ENCODE data around the gene JMJD7. TPM values are rescaled to one million over a fixed set of nuclear protein-coding genes. Genes with fewer than 3 reads are reported as not detected.

Gene JMJD7
- total RNA-seq, 1 donor: 1.4 TPM

GRCh38 chr15:41805711-41806110 is 22.2 kb upstream of the JMJD7 start:
- Histone ChIP-seq H3K27me3 (ENCODE audit: insufficient read depth, low read length) (no peaks in the 10 kb centered on the region), H2AFZ (ENCODE audit: low read length) (no peak overlapping the region), H3K36me3 (ENCODE audit: insufficient read depth, low read length) (peaks cover 3% of the 10 kb centered on the region), H3K4me1 (ENCODE audit: insufficient read depth, low read length) (peaks cover 15% of the 10 kb centered on the region), H3K9me3 (ENCODE audit: low read depth, low read length) (no peaks in the 10 kb centered on the region), H4K20me1 (ENCODE audit: insufficient read depth, low read length) (peaks cover 10% of the 10 kb centered on the region), H3K4me3 (ENCODE audit: insufficient read depth, low read length) (no peak overlapping the region), H3K79me2 (ENCODE audit: insufficient read depth, low read length) (peaks cover 30% of the 10 kb centered on the region), H3K27ac (ENCODE audit: low read depth, low read length) (no peak overlapping the region), H3K4me2 (ENCODE audit: insufficient read depth, low read length) (no peak overlapping the region)
- no peak for DNase-seq (ENCODE audit: insufficient read length, low spot score, missing footprints)
- no peak for TF ChIP-seq CTCF (IDR thresholded peaks at IDR 0.05; ENCODE audit: extremely low read depth, low read depth, low read length)

GRCh38 chr15:41806291-41807181 is 21.4 kb upstream of the JMJD7 start:
- H3K4me3 ChIP-seq (ENCODE audit: insufficient read depth, low read length): no peak overlapping the region
- H3K9me3 ChIP-seq (ENCODE audit: low read depth, low read length): no peaks in the 10 kb centered on the region
- H3K36me3 ChIP-seq (ENCODE audit: insufficient read depth, low read length): peaks cover 3% of the 10 kb centered on the region
- no peaks in the 10 kb centered on the region for H3K27me3 ChIP-seq (ENCODE audit: insufficient read depth, low read length)
- H3K4me1 ChIP-seq (ENCODE audit: insufficient read depth, low read length): peaks cover 15% of the 10 kb centered on the region
- H3K27ac ChIP-seq (ENCODE audit: low read depth, low read length): no peak overlapping the region
- DNase-seq (ENCODE audit: insufficient read length, low spot score, missing footprints): no peak
- no peak for TF ChIP-seq CTCF (IDR thresholded peaks at IDR 0.05; ENCODE audit: extremely low read depth, low read depth, low read length)
- peaks cover 30% of the 10 kb centered on the region for H3K79me2 ChIP-seq (ENCODE audit: insufficient read depth, low read length)
- peaks cover 10% of the 10 kb centered on the region for H4K20me1 ChIP-seq (ENCODE audit: insufficient read depth, low read length)
- H3K4me2 ChIP-seq (ENCODE audit: insufficient read depth, low read length): no peak overlapping the region
- H2AFZ ChIP-seq (ENCODE audit: low read length): no peak overlapping the region

GRCh38 chr15:41809121-41809520 is 18.8 kb upstream of the JMJD7 start:
- no peak overlapping the region for H3K4me2 ChIP-seq (ENCODE audit: insufficient read depth, low read length)
- no peaks in the 10 kb centered on the region for H3K27me3 ChIP-seq (ENCODE audit: insufficient read depth, low read length)
- H3K9me3 ChIP-seq (ENCODE audit: low read depth, low read length): no peaks in the 10 kb centered on the region
- H2AFZ ChIP-seq (ENCODE audit: low read length): no peak overlapping the region
- no peak overlapping the region for H3K4me3 ChIP-seq (ENCODE audit: insufficient read depth, low read length)
- H4K20me1 ChIP-seq (ENCODE audit: insufficient read depth, low read length): peaks cover 15% of the 10 kb centered on the region
- peaks cover 6% of the 10 kb centered on the region for H3K4me1 ChIP-seq (ENCODE audit: insufficient read depth, low read length)
- no peak for TF ChIP-seq CTCF (IDR thresholded peaks at IDR 0.05; ENCODE audit: extremely low read depth, low read depth, low read length)
- H3K27ac ChIP-seq (ENCODE audit: low read depth, low read length): no peak overlapping the region
- peaks cover 26% of the 10 kb centered on the region for H3K36me3 ChIP-seq (ENCODE audit: insufficient read depth, low read length)
- DNase-seq (ENCODE audit: insufficient read length, low spot score, missing footprints): peak; percentile 79
- H3K79me2 ChIP-seq (ENCODE audit: insufficient read depth, low read length): peaks cover 32% of the 10 kb centered on the region

GRCh38 chr15:41809526-41810220 is 18.2 kb upstream of the JMJD7 start:
- H3K79me2 ChIP-seq (ENCODE audit: insufficient read depth, low read length): peaks cover 27% of the 10 kb centered on the region
- peaks cover 31% of the 10 kb centered on the region for H3K36me3 ChIP-seq (ENCODE audit: insufficient read depth, low read length)
- H3K4me2 ChIP-seq (ENCODE audit: insufficient read depth, low read length): no peak overlapping the region
- H3K4me1 ChIP-seq (ENCODE audit: insufficient read depth, low read length): peaks cover 6% of the 10 kb centered on the region
- H3K4me3 ChIP-seq (ENCODE audit: insufficient read depth, low read length): no peak overlapping the region
- no peak overlapping the region for H2AFZ ChIP-seq (ENCODE audit: low read length)
- no peak overlapping the region for H3K27ac ChIP-seq (ENCODE audit: low read depth, low read length)
- H3K27me3 ChIP-seq (ENCODE audit: insufficient read depth, low read length): no peaks in the 10 kb centered on the region
- H3K9me3 ChIP-seq (ENCODE audit: low read depth, low read length): no peaks in the 10 kb centered on the region
- DNase-seq (ENCODE audit: insufficient read length, low spot score, missing footprints): no peak
- no peak for TF ChIP-seq CTCF (IDR thresholded peaks at IDR 0.05; ENCODE audit: extremely low read depth, low read depth, low read length)
- peaks cover 11% of the 10 kb centered on the region for H4K20me1 ChIP-seq (ENCODE audit: insufficient read depth, low read length)

All from osteoblast (primary cell).